Measurements from ENCODE around the gene CLK1.

GRCh38 chr2:200850512-200851256 lies 13.8 kb downstream of the CLK1 start:
- no peak for TF ChIP-seq POLR2A (IDR thresholded peaks at IDR 0.05)
- TF ChIP-seq CTCF (IDR thresholded peaks at IDR 0.05) = no peak
